RWPE1 (cell line): Measurements from ENCODE around the gene CTNNAL1.

Source experiments
- CTCF ChIA-PET: fragments of 350-600 bp; sonication (Branson Sonifier 250); formaldehyde crosslinking; extraction: SDS; loops from one replicate; lab custom pipeline; 2021; lab: Yijun Ruan, JAX
- POLR2A ChIA-PET: fragments of 400-600 bp; formaldehyde crosslinking; extraction: SDS; loops from one replicate; lab custom pipeline; 2020; ENCODE audit warnings: antibody characterized with exemption; ENCODE audit not compliant: low non-redundant PET; lab: Yijun Ruan, JAX
- DNase-seq: peaks from one replicate; pipeline ENCODE4 v3.0.0; 2012; ENCODE audit warnings: low spot score
- H3K27ac ChIP-seq: fragments of 450-650 bp; 2 replicates; pipeline ENCODE4 v1.5.1; 2017
- TF ChIP-seq, protein P1 (sequence below): fragments of 450-650 bp; conservative IDR thresholded peaks from 2 replicates; pipeline ENCODE4 v1.5.1; 2017; ENCODE audit warnings: low read depth, mild to moderate bottlenecking

CTNNAL1 gene

DNA sequence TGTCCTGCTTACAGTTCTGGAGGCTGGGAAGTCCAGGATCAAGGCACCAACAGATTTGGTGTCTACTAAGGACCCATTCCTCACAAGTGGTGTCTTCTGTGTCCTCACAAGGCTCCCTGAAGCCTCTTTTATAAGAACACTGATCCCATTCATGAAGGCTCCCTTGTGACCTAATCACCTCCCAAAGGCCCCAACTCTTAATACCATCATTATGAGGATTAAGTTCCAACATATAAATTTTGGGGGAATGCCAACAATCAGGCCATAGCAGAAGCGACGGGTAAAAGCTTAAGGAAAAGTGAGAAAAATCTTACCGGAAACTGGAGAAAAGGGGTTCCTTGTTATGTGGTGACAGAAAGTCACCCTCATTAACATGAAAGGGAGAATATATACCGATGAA is 11.2 kb downstream of the CTNNAL1 start:
- POLR2A ChIA-PET, result no interaction called here
- CTCF ChIA-PET, result interaction anchor here (0.6 to 0.7 kb wide), 2 partner anchors 34 to 93 kb away, joined by 3 to 4 read pairs; no protein-coding TSS in a partner anchor
- H3K27ac ChIP-seq, result no peak overlapping the region
- DNase-seq, result no peak
- TF ChIP-seq, protein P1, sequence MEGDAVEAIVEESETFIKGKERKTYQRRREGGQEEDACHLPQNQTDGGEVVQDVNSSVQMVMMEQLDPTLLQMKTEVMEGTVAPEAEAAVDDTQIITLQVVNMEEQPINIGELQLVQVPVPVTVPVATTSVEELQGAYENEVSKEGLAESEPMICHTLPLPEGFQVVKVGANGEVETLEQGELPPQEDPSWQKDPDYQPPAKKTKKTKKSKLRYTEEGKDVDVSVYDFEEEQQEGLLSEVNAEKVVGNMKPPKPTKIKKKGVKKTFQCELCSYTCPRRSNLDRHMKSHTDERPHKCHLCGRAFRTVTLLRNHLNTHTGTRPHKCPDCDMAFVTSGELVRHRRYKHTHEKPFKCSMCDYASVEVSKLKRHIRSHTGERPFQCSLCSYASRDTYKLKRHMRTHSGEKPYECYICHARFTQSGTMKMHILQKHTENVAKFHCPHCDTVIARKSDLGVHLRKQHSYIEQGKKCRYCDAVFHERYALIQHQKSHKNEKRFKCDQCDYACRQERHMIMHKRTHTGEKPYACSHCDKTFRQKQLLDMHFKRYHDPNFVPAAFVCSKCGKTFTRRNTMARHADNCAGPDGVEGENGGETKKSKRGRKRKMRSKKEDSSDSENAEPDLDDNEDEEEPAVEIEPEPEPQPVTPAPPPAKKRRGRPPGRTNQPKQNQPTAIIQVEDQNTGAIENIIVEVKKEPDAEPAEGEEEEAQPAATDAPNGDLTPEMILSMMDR, result no peak

DNA sequence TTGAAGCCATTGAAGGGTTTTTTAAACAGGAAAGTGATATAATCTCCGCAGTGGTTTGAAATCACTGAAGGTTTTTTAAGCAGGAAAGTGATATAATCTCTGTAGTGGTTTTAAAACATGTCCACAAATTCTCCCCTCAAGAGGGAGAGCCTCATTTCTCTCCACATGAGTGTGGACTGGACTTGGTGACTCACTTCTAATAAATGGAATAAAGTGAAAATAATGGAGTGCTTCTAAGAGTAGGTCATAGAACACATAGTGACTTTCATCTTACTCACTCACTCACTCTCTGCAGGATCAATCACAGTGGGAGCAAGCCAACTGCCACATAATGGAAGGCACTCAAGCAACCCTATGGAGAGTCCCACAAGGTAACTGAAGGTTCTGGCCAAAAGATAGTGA is 12.0 kb downstream of the CTNNAL1 start:
- peak; percentile 89 for DNase-seq
- TF ChIP-seq, protein P1, result no peak
- CTCF ChIA-PET, result no interaction called here
- H3K27ac ChIP-seq, result no peak overlapping the region
- POLR2A ChIA-PET, result no interaction called here

GRCh38 chr9:108997112-108997511 is 16.2 kb downstream of the CTNNAL1 start:
- ChIA-PET CTCF (no interaction called here), POLR2A (no interaction called here)
- TF ChIP-seq, protein P1, result no peak
- DNase-seq, result no peak
- H3K27ac ChIP-seq, result no peak overlapping the region

GRCh38 chr9:108996643-108997042 is 16.7 kb downstream of the CTNNAL1 start:
- CTCF ChIA-PET, result no interaction called here
- H3K27ac ChIP-seq, result no peak overlapping the region
- POLR2A ChIA-PET, result no interaction called here
- TF ChIP-seq, protein P1, result no peak
- DNase-seq, result no peak

- POLR2A ChIA-PET, result no interaction called here
- DNase-seq, result no peak
- TF ChIP-seq, protein P1, result no peak
- peak overlapping the region; percentile 15; the same call in 1 of the 2 replicates for H3K27ac ChIP-seq
- CTCF ChIA-PET, result no interaction called here
Measured at GRCh38 chr9:108994695-108995094, 18.6 kb downstream of the CTNNAL1 start.

DNA sequence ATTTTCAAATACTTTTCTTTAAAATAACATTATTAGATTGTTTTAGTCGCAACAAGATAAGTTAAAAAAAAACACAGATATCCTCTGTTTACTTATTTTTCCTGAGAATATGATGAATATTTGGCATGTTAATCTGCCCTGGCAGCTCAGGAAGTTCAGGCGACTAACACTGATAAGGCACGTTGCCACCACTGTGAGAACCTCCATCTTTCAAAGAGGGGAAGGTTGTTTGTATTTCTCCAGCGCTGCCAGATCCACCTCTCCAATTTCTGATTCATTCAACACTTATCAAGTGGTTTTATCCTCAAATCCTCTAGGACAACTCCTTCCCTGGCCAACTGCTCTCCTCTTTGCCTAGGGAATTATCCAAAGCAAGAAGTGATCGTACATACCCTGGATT is 21.8 kb downstream of the CTNNAL1 start:
- POLR2A ChIA-PET, result no interaction called here
- CTCF ChIA-PET, result interaction anchor here (0.8 kb wide), 2 partner anchors 21 kb away, joined by 3 to 5 read pairs; no protein-coding TSS in a partner anchor
- DNase-seq, result no peak
- TF ChIP-seq, protein P1, result no peak
- no peak overlapping the region for H3K27ac ChIP-seq
